PC-9 (cell line): ENCODE data around the gene SPRED3.

Source experiments
- EZH2 ChIP-seq: fragments of 200-600 bp; sonication (generic); IDR thresholded peaks from 2 replicates; pipeline ENCODE4 v1.8.0; 2017; ENCODE audit warnings: antibody characterized with exemption, low read depth
- TF ChIP-seq, protein P1 (sequence below): fragments of 200-600 bp; sonication (generic); conservative IDR thresholded peaks from 2 replicates; pipeline ENCODE4 v1.6.1; 2017; ENCODE audit warnings: mixed run types, antibody characterized with exemption, mild to moderate bottlenecking, moderate library complexity

GRCh38 chr19:38429811-38430156 is 41.3 kb downstream of the SPRED3 start:
- TF ChIP-seq EZH2, result no peak
- TF ChIP-seq, protein P1, sequence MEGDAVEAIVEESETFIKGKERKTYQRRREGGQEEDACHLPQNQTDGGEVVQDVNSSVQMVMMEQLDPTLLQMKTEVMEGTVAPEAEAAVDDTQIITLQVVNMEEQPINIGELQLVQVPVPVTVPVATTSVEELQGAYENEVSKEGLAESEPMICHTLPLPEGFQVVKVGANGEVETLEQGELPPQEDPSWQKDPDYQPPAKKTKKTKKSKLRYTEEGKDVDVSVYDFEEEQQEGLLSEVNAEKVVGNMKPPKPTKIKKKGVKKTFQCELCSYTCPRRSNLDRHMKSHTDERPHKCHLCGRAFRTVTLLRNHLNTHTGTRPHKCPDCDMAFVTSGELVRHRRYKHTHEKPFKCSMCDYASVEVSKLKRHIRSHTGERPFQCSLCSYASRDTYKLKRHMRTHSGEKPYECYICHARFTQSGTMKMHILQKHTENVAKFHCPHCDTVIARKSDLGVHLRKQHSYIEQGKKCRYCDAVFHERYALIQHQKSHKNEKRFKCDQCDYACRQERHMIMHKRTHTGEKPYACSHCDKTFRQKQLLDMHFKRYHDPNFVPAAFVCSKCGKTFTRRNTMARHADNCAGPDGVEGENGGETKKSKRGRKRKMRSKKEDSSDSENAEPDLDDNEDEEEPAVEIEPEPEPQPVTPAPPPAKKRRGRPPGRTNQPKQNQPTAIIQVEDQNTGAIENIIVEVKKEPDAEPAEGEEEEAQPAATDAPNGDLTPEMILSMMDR, result no peak
